SU-DHL-6 (cell line): ENCODE results near the gene GLI3.

Experiments
- EZH2phosphoT487 ChIP-seq: fragments of 200-600 bp; sonication (generic), shearing (Covaris generic); conservative IDR thresholded peaks from 2 replicates; pipeline ENCODE4 v1.6.1; 2018; ENCODE audit warnings: mild to moderate bottlenecking, antibody characterized with exemption, low read length, moderate library complexity, mixed read lengths
- TF ChIP-seq, protein P1 (sequence below): fragments of 200-600 bp; sonication (generic); IDR thresholded peaks from one replicate; pipeline ENCODE4 v1.5.1; 2017; ENCODE audit warnings: antibody characterized with exemption, mild to moderate bottlenecking, low read length, moderate library complexity; ENCODE audit not compliant: insufficient read depth, poor library complexity, severe bottlenecking

DNA sequence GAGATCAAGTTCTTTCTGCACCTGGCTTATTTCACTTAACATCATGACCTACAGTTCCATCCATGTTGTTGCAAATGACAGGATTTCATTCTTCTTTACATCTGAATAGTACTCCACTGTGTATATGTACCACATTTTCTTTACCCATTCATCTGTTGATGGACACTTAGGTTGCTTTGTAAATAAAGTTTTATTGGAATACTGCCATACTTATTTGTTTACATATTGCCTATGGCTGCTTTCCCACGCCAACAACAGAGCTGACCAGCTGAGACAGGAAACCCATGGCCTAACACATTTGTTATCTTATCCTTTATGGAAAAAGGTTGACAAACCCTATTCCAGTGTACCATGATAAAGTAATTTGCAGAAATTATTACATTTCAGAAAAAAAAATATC lies 153.7 kb downstream of the GLI3 start:
- TF ChIP-seq, protein P1, sequence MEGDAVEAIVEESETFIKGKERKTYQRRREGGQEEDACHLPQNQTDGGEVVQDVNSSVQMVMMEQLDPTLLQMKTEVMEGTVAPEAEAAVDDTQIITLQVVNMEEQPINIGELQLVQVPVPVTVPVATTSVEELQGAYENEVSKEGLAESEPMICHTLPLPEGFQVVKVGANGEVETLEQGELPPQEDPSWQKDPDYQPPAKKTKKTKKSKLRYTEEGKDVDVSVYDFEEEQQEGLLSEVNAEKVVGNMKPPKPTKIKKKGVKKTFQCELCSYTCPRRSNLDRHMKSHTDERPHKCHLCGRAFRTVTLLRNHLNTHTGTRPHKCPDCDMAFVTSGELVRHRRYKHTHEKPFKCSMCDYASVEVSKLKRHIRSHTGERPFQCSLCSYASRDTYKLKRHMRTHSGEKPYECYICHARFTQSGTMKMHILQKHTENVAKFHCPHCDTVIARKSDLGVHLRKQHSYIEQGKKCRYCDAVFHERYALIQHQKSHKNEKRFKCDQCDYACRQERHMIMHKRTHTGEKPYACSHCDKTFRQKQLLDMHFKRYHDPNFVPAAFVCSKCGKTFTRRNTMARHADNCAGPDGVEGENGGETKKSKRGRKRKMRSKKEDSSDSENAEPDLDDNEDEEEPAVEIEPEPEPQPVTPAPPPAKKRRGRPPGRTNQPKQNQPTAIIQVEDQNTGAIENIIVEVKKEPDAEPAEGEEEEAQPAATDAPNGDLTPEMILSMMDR: no peak
- TF ChIP-seq EZH2phosphoT487: no peak
